GM12878 (cell line): Measurements from ENCODE around the gene CCDC85B. TPM values are rescaled to one million over a fixed set of nuclear protein-coding genes. Genes with fewer than 3 reads are reported as not detected.

ENCODE experiments used
- ATAC-seq: fragments of 200-7000 bp; cut with Tn5 transposase; 3 replicates; pipeline ENCODE4 v1.9.1; 2020; ENCODE audit warnings: mild to moderate bottlenecking, moderate library complexity
- BruUV-seq: library from RNA; stranded (reverse); fragments of 400-500 nt; replicated peaks from 2 replicates; lab custom pipeline; 2021; lab: Mats Ljungman, UMichigan
- CTCF ChIA-PET: fragments of 300-600 bp; sonication (Branson Sonifier 250); formaldehyde crosslinking; extraction: SDS; loops from one replicate; lab custom pipeline; 2021; ENCODE audit warnings: inconsistent platforms; lab: Yijun Ruan, JAX
- POLR2A ChIA-PET: fragments of 350-600 bp; formaldehyde crosslinking; extraction: SDS; loops from one replicate; lab custom pipeline; 2021; ENCODE audit warnings: inconsistent platforms; lab: Charles Lee
- RAD21 ChIA-PET: fragments of 300-600 bp; sonication (Branson Sonifier 250); formaldehyde crosslinking; loops from one replicate; lab custom pipeline; 2023; ENCODE audit warnings: antibody characterized with exemption; ENCODE audit not compliant: unreplicated experiment; lab: Charles Lee
- SMC1A ChIA-PET: fragments of 300-600 bp; sonication (Branson Sonifier 250); formaldehyde crosslinking; loops from one replicate; lab custom pipeline; 2023; ENCODE audit not compliant: unreplicated experiment, uncharacterized antibody; lab: Charles Lee
- DNase-seq: peaks from one replicate; pipeline ENCODE4 v3.0.0-alpha.2; 2011; ENCODE audit warnings: low read depth, low spot score
- FAIRE-seq: peaks from 3 replicates; lab custom pipeline; 2011; peaks lifted over from hg19 to GRCh38; lab: Jason Lieb, UNC
- H2AFZ ChIP-seq: 2 replicates; pipeline ENCODE4 v1.6.0; 2011; ENCODE audit warnings: low read depth, low read length, control low read depth; ENCODE audit not compliant: control insufficient read depth
- H3K27ac ChIP-seq: 2 replicates; pipeline ENCODE4 v1.5.1; 2011; ENCODE audit warnings: control low read depth; ENCODE audit not compliant: control insufficient read depth, insufficient read depth
- H3K27me3 ChIP-seq, 2 experiments: replicated peaks in 1 of 2; 2 replicates each; pipeline versions ENCODE4 v1.6.0 to v1.6.1; 2011; ENCODE audit warnings: low read length in 1 of 2; ENCODE audit not compliant: control insufficient read depth in 2 of 2, insufficient read depth in 2 of 2
- H3K36me3 ChIP-seq, 2 experiments: 2 replicates each; pipeline ENCODE4 v1.5.1; 2011; ENCODE audit warnings: low read length in 1 of 2; ENCODE audit not compliant: control insufficient read depth in 2 of 2, insufficient read depth in 2 of 2
- H3K4me1 ChIP-seq: 2 replicates; pipeline ENCODE4 v1.6.1; 2011; ENCODE audit warnings: mild to moderate bottlenecking, low read length, moderate library complexity, mixed read lengths; ENCODE audit not compliant: control insufficient read depth, insufficient read depth
- H3K4me2 ChIP-seq: 2 replicates; pipeline ENCODE4 v1.6.0; 2011; ENCODE audit warnings: control low read depth; ENCODE audit not compliant: control insufficient read depth, insufficient read depth
- H3K4me3 ChIP-seq: fragments of 200-600 bp; sonication (generic); 2 replicates; pipeline ENCODE4 v1.5.1; 2016
- H3K79me2 ChIP-seq: 2 replicates; pipeline ENCODE4 v1.6.0; 2011; ENCODE audit warnings: low read length; ENCODE audit not compliant: control insufficient read depth, insufficient read depth
- H3K9ac ChIP-seq: 2 replicates; pipeline ENCODE4 v1.8.0; 2011; ENCODE audit warnings: low read length, control low read depth, mixed read lengths; ENCODE audit not compliant: control insufficient read depth, insufficient read depth
- H3K9me3 ChIP-seq: replicated peaks from 3 replicates; pipeline ENCODE4 v1.5.1; 2011; ENCODE audit warnings: mild to moderate bottlenecking, low read length; ENCODE audit not compliant: control insufficient read depth, insufficient read depth
- H4K20me1 ChIP-seq: 2 replicates; pipeline ENCODE4 v1.6.0; 2011; ENCODE audit not compliant: control insufficient read depth, insufficient read depth
- BRCA1 ChIP-seq: IDR thresholded peaks from 2 replicates; pipeline ENCODE4 v1.6.1; 2011; ENCODE audit warnings: low read depth, low read length, improper control_type of control experiment
- CHD4 ChIP-seq: fragments of 200-600 bp; sonication (generic); IDR thresholded peaks from 2 replicates; pipeline ENCODE4 v1.6.1; 2016; ENCODE audit warnings: mild to moderate bottlenecking
- DPF2 ChIP-seq: fragments of 450-650 bp; IDR thresholded peaks from 2 replicates; pipeline ENCODE4 v1.6.1; 2017; ENCODE audit warnings: mild to moderate bottlenecking
- MYC ChIP-seq: IDR thresholded peaks from 2 replicates; pipeline ENCODE4 v1.6.1; 2011; ENCODE audit warnings: mild to moderate bottlenecking, low read length, moderate library complexity, inconsistent platforms; ENCODE audit not compliant: insufficient read depth, insufficient replicate concordance, insufficient read length, severe bottlenecking
- NFXL1 ChIP-seq: fragments of 450-650 bp; IDR thresholded peaks from 2 replicates; pipeline ENCODE4 v1.6.1; 2017; ENCODE audit warnings: antibody characterized with exemption, mild to moderate bottlenecking, borderline replicate concordance
- ZSCAN29 ChIP-seq: fragments of 450-650 bp; IDR thresholded peaks from 2 replicates; pipeline ENCODE4 v1.6.1; 2017; ENCODE audit warnings: mild to moderate bottlenecking, moderate library complexity
- WGBS: methylation state at CpG from one replicate; pipeline ENCODE4 v1.1.6; 2016; ENCODE audit warnings: low lambda C conversion rate; ENCODE audit not compliant: insufficient replicate concordance, insufficient coverage; ENCODE audit errors: missing lambda C conversion rate; 5-methylcytosine and 5-hydroxymethylcytosine counted together
- in situ Hi-C: fragments of 300-500 bp; cut with MboI; formaldehyde crosslinking; loops from 9 replicates; pipeline ENCODE4 v1.14.3; 2018; ENCODE audit warnings: mixed read lengths
- intact Hi-C: fragments of 100-400 bp; cut with micrococcal nuclease; formaldehyde crosslinking; loops from one replicate; pipeline ENCODE4 v1.14.2; 2022; ENCODE audit not compliant: unreplicated experiment
- polyA plus RNA-seq, 11 experiments: library from polyadenylated mRNA; depleted of rRNA in 4 of 11; unstranded in 6 of 11; stranded (reverse) in 5 of 11; fragments of >200 nt; fragmentation: Nextera tagmentation in 4 of 11; fragmentation: Illumina TruSeq in 1 of 11; extraction: Ambion mirVana in 4 of 11; extraction: Trizol in 1 of 11; gene quantifications; 1 replicate in 1 of 11; 2 replicates in 10 of 11; pipeline versions ENCODE4 v1.2.1 to v1.2.3, GENCODE V29; 2011 to 2016; ENCODE audit warnings: inconsistent platforms in 2 of 11, missing spikeins in 2 of 11, low read depth in 1 of 11
- total RNA-seq, 4 experiments: library from RNA; depleted of rRNA in 3 of 4; stranded (reverse); fragments of >200 nt in 3 of 4; fragmentation: Illumina TruSeq in 1 of 4; extraction: Trizol in 1 of 4; gene quantifications; 2 replicates each; pipeline versions ENCODE4 v1.2.1 to v1.2.3, GENCODE V29; 2013 to 2021

CCDC85B gene
- total and polyA plus RNA-seq, 10 of the 15 experiments (the other 5 are each of a cell fraction or from before 2014, with no cell fraction given): 0.32 to 114 (median 49.5) TPM

DNA sequence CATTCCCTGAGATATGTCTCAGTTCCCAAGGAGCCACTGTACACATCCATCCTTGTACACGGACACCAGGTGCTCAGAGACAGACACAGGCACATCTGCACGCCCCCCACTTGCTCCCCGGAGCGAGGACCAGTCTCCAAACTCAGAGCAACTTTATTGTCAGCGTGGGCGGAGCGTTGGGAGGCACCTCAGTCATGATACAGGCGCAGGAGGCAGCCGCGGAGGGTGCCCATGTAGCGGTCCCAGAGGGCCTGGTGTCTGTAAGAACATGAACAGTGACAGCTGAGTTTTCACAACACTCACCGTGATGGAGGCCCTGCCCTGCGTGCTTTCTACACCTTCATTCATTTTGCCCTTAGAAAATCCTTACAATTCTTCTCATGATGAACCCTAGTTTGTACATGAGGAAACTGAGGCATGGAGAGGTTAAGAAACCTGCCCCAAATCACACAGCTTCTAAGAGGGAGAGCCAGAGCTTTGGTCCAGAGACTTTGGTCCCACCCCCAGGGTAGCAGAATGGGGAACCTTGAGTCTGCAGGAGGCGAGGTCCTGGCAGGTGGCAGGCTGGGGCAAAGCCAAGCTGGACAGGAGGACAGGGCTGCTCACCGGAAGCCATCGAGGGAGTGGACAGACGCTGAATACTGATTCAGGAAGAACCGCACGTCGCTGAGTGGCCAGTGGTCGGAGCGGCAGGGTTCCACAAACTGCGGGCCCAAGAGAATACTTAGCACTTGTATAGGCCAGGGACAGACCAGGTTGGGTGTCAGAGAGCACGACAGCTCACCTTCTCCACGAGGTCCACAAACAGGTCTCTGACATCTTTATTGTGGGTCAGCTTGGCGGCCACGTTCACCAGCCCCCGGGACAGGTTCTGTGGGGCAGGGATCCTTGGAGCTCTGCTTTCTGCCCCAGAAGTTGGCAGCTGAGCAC is 6.4 kb upstream of the CCDC85B start:
- no peaks in the 10 kb centered on the region for H4K20me1 ChIP-seq
- no peak overlapping the region for H3K9ac ChIP-seq
- in situ Hi-C loops (loop anchor here (5.0 kb wide), 1 partner anchor 103 kb away; no protein-coding TSS in a partner anchor), intact Hi-C loops (loop anchor here (1.0 kb wide), 1 partner anchor 105 kb away; no protein-coding TSS in a partner anchor)
- no peak for FAIRE-seq
- H2AFZ ChIP-seq: no peak overlapping the region
- peaks cover 15% of the 10 kb centered on the region for H3K79me2 ChIP-seq
- ChIA-PET CTCF (interaction anchor here (0.6 to 11.0 kb wide), 64 partner anchors 8 to 398 kb away, joined by 3 to 167 read pairs (median 4); partner anchors contain the start of genes AP5B1, CFL1, EFEMP2 and FOSL1), SMC1A (interaction anchor here (0.6 to 2.5 kb wide), 20 partner anchors 7 to 415 kb away, joined by 3 to 28 read pairs (median 4); partner anchors contain the start of genes KAT5 and MUS81), POLR2A (interaction anchor here (1.1 to 4.0 kb wide), 3 partner anchors 10 to 52 kb away, joined by 3 to 33 read pairs (median 14); partner anchors contain the start of genes CFL1 and MUS81), RAD21 (interaction anchor here (0.7 to 4.1 kb wide), 22 partner anchors 10 to 316 kb away, joined by 3 to 40 read pairs (median 6); partner anchors contain the start of gene KAT5)
- H3K27me3 ChIP-seq: no peaks in the 10 kb centered on the region
- WGBS: 72% methylated on average over 28 of the region's 28 CpGs
- H3K36me3 ChIP-seq: peaks cover 12 to 25% of the 10 kb centered on the region in 2 experiments
- H3K9me3 ChIP-seq: no peaks in the 10 kb centered on the region
- H3K4me2 ChIP-seq: no peak overlapping the region
- no peak overlapping the region for H3K27ac ChIP-seq
- no peak for ATAC-seq
- H3K4me3 ChIP-seq: no peak overlapping the region
- DNase-seq: no peak
- TF ChIP-seq ZSCAN29: no peak
- no peak for TF ChIP-seq NFXL1
- TF ChIP-seq CHD4: no peak
- 0 out of 2 replicates have a peak, but pooled peaks have one; percentile 15 for TF ChIP-seq DPF2
- no peak for TF ChIP-seq MYC
- no peak for TF ChIP-seq BRCA1
- peaks cover 20% of the 10 kb centered on the region for H3K4me1 ChIP-seq
- BruUV-seq: no TSS peak
